ENCODE results near the gene CDK18. TPM values are rescaled to one million over a fixed set of nuclear protein-coding genes. Genes with fewer than 3 reads are reported as not detected.

Gene CDK18
- total and polyA plus RNA-seq, 9 of the 15 experiments (the other 6 are each of a cell fraction or from before 2014, with no cell fraction given), result 0.05 to 0.69 (median 0.17) TPM; not detected in 2

- TF ChIP-seq, protein P1, sequence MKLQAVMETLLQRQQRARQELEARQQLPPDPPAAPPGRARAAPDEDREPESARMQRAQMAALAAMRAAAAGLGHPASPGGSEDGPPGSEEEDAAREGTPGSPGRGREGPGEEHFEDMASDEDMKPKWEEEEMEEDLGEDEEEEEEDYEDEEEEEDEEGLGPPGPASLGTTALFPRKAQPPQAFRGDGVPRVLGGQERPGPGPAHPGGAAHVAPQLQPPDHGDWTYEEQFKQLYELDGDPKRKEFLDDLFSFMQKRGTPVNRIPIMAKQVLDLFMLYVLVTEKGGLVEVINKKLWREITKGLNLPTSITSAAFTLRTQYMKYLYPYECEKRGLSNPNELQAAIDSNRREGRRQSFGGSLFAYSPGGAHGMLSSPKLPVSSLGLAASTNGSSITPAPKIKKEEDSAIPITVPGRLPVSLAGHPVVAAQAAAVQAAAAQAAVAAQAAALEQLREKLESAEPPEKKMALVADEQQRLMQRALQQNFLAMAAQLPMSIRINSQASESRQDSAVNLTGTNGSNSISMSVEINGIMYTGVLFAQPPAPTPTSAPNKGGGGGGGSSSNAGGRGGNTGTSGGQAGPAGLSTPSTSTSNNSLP (IDR thresholded peaks at IDR 0.05; ENCODE audit: borderline replicate concordance, low read depth, low read length), result no peak
- TF ChIP-seq, protein P2, sequence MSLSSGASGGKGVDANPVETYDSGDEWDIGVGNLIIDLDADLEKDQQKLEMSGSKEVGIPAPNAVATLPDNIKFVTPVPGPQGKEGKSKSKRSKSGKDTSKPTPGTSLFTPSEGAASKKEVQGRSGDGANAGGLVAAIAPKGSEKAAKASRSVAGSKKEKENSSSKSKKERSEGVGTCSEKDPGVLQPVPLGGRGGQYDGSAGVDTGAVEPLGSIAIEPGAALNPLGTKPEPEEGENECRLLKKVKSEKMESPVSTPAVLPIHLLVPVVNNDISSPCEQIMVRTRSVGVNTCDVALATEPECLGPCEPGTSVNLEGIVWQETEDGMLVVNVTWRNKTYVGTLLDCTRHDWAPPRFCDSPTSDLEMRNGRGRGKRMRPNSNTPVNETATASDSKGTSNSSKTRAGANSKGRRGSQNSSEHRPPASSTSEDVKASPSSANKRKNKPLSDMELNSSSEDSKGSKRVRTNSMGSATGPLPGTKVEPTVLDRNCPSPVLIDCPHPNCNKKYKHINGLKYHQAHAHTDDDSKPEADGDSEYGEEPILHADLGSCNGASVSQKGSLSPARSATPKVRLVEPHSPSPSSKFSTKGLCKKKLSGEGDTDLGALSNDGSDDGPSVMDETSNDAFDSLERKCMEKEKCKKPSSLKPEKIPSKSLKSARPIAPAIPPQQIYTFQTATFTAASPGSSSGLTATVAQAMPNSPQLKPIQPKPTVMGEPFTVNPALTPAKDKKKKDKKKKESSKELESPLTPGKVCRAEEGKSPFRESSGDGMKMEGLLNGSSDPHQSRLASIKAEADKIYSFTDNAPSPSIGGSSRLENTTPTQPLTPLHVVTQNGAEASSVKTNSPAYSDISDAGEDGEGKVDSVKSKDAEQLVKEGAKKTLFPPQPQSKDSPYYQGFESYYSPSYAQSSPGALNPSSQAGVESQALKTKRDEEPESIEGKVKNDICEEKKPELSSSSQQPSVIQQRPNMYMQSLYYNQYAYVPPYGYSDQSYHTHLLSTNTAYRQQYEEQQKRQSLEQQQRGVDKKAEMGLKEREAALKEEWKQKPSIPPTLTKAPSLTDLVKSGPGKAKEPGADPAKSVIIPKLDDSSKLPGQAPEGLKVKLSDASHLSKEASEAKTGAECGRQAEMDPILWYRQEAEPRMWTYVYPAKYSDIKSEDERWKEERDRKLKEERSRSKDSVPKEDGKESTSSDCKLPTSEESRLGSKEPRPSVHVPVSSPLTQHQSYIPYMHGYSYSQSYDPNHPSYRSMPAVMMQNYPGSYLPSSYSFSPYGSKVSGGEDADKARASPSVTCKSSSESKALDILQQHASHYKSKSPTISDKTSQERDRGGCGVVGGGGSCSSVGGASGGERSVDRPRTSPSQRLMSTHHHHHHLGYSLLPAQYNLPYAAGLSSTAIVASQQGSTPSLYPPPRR (CRISPR knock-in tag; IDR thresholded peaks at IDR 0.05; ENCODE audit: borderline replicate concordance), result no peak
- no peak for TF ChIP-seq MLLT1 (IDR thresholded peaks at IDR 0.05)
- TF ChIP-seq HNRNPLL (IDR thresholded peaks at IDR 0.05; ENCODE audit: low read depth, low read length, poor library complexity, severe bottlenecking), result no peak
- TF ChIP-seq ATF1 (CRISPR knock-in tag; IDR thresholded peaks at IDR 0.05), result no peak
- TF ChIP-seq ATF1 (tag; IDR thresholded peaks at IDR 0.05), result no peak
- no peak for TF ChIP-seq FOXA1 (IDR thresholded peaks at IDR 0.05; ENCODE audit: borderline replicate concordance)
- no peak for TF ChIP-seq HMGXB4 (CRISPR knock-in tag; IDR thresholded peaks at IDR 0.05)
- no peak for TF ChIP-seq ZNF830 (CRISPR knock-in tag; IDR thresholded peaks at IDR 0.05)
- TF ChIP-seq, protein P3, sequence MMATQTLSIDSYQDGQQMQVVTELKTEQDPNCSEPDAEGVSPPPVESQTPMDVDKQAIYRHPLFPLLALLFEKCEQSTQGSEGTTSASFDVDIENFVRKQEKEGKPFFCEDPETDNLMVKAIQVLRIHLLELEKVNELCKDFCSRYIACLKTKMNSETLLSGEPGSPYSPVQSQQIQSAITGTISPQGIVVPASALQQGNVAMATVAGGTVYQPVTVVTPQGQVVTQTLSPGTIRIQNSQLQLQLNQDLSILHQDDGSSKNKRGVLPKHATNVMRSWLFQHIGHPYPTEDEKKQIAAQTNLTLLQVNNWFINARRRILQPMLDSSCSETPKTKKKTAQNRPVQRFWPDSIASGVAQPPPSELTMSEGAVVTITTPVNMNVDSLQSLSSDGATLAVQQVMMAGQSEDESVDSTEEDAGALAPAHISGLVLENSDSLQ (IDR thresholded peaks at IDR 0.05), result no peak
- TF ChIP-seq ARID2 (IDR thresholded peaks at IDR 0.05), result no peak
- TF ChIP-seq SAFB2 (IDR thresholded peaks at IDR 0.05; ENCODE audit: borderline replicate concordance, low read depth, low read length, severe bottlenecking), result no peak
- no peak for TF ChIP-seq TCF7L2 (IDR thresholded peaks at IDR 0.05; ENCODE audit: low read depth, low read length)
- no peak for TF ChIP-seq ZNF431 (CRISPR knock-in tag; IDR thresholded peaks at IDR 0.05)
- TF ChIP-seq ZNF512 (tag; IDR thresholded peaks at IDR 0.05), result no peak
Measured at GRCh38 chr1:205513774-205514173, 9.3 kb downstream of the CDK18 start (continued).
